Dermis microvascular lymphatic vessel endothelial cell (primary cell): ENCODE results near the gene PPP2R2B. TPM values are rescaled to one million over a fixed set of nuclear protein-coding genes. Genes with fewer than 3 reads are reported as not detected.

ENCODE experiments used
- DNase-seq, 2 donors: peaks; one replicate each; pipeline versions ENCODE4 v3.0.0 to v3.0.0-alpha.2; 2010; ENCODE audit warnings: low read depth in 2 of 2
- total RNA-seq: library from RNA; depleted of rRNA; stranded (reverse); fragments of >200 nt; gene quantifications from 2 replicates; pipeline ENCODE4 v1.2.1, GENCODE V29; 2014

The PPP2R2B gene
- total RNA-seq, 1 donor from 2014 or later = not detected

DNA sequence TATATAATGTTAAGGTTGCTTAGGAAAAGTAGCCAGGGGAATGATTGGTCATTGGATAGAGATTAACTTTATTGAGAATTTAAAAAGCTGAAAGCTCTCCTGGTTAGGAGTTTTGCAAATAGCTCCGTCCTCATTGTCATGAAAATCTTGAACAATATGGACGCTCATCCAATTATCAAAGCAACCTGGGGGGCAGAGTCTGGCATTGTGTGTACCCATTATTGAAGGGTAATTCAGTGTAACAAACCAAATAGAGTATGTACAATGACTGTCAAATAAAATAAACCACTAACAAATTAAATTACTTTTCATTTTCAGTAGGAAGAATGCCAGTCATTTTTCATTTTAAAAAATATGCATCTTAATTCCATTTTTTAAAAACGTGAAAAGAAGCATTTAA, 218.6 kb downstream of the PPP2R2B start:
- no peak for DNase-seq

DNA sequence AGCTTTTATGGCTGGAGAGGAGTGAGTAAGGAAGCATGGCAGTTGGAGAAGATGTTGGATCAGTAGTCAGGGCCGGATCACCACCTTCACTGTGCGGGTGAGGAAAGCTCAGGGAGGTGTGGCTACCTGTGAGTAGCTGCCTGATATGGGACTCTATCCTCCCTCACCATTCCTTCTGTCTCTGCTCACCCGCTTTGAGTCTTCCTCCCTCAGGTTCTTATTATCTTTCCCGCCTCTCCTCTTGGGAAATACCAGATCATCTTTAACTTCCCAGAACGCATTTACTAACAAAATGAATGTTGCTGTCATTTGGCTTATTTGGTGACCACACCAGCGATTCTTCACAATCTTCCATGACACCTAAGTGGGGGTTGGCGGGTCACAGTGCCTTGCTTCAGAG, 221.9 kb downstream of the PPP2R2B start:
- no peak for DNase-seq

DNA sequence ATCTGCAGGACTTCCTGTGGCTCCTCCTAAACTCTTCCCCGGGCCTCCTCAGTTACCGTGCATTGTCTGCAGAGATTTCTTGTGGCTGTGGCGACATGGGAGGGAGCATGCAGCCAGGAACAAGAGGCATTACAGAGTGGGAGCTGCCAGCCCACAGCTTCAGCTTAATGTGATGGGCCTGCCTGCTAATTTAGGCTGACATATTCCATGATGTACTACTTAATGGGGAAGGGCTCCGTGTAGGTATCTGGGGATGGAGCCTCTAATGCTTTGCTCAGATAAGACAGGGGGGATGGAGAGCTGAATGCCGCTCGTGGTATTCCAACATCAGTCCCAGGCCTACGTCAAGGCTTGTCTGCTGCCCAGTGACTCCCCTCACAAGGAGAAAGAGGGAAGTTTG, 225.0 kb downstream of the PPP2R2B start:
- DNase-seq = no peak

DNA sequence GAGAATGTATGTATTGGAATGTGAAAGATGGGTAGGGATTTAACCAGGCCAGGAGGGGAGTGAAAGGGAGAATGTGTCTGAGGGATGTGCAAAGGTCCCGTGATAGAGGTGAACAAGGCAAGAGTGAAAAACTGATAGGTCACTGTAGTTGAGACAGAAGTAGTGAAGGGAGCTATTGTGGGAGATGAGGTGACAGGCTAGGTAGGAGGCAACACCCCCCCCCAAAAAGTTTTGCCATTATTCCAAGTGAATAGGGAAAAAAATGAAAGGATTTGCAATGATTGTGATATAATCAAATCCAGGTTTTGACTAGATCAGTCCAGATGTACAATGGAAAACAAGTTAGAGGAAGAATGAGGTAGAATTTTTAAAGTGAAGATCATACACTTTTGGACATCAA, 226.0 kb downstream of the PPP2R2B start:
- no peak for DNase-seq

DNA sequence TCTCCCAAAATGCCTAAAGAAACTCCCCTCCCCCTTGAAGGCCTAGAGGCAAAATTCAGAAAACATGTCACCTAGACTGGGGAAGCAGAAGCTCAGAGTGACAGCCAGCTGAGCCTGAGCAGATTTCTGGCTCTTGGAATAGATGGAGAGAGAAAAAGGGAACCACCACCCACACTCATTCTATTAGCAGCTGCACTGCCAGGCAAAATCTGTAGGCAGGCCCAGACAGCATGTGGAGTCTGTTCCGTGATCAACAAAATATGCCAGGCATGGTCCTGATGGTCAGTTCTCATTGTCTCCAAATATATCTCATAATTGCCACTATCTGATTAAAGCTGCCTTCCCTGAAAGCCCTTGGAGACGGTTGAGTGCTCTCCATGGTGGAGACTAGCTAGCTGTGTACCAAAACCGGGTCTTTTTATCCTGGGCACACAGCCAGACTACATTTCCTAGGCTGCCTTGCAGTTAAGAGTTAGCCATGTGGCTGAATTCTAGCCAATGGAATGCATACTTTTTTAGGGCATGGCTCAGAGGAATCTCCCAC, 230.8 kb downstream of the PPP2R2B start:
- DNase-seq = no peak

DNA sequence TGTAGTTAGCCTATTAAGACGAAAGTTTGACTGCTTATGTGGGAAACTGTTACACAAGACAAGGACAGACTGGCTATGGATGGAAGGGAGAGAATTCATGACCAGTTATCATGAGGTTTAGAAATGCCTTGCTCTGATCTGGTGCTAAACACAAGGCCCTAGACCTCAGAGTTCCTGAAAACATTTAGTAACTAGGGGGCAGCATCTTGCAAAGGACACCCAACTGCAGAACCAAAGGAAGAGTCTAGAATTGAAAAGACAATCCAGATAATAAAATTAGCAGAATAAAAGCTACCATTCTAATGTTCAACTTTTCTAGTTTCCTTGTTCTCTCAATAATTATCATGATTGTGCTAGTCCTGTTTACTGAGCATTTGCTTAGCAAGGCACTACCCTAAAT, 232.1 kb downstream of the PPP2R2B start:
- DNase-seq = no peak

DNA sequence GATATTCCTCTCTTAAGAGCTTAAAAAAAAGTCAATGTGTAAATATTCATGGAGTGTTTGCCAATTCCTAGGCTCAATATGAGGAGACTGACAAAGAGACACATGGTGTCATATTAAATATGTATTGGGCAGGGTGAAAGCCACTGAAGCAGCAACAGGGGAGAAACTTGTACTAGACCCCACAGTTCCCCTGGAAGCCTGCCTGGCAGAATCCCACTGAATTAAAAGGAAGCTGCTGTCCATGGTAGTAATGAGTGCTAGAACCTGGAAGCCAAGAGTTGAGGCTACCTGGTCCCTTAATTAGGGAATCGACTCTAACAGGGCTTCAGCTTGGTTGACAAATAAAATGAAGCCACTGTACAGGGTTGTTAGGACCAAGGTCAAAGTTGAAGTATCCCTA, 233.2 kb downstream of the PPP2R2B start:
- DNase-seq = no peak

DNA sequence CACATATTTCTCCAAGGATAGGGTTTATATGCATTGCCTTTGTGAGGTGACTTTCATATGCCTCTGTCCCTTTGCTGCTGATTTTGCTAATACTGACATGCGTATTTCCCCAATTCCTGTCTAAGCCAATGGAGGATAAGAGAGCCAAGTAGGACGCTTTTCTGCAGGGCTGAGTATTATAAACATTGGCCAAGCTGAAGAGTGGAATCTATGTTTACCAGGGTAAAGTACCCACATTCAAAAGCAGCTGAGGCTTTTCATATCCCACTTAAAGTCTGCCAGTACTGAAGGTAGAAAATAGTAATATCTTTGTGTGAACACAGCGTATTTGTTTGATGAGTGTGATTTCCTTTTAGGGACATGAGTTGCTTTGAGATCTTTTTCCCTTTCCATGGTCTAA, 233.7 kb downstream of the PPP2R2B start:
- DNase-seq = no peak

DNA sequence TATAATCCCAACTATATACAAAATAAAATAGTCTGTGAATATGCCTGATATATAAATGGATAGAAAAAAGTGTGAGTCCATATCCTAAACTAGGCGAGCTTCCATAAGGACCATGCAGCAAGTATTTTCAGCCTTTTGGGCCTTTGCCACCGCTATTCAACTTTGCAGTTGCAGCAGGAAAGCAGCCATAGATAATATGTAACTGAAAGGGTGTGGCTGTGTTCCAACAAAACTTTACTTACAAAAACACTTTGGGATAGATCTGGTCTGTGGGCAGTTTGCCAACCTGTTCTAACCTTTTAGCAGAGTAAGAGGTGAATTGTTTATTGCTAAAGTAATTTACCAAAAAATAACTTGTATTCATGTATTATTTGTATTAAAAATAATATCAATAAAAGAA, 234.8 kb downstream of the PPP2R2B start:
- DNase-seq = no peak

DNA sequence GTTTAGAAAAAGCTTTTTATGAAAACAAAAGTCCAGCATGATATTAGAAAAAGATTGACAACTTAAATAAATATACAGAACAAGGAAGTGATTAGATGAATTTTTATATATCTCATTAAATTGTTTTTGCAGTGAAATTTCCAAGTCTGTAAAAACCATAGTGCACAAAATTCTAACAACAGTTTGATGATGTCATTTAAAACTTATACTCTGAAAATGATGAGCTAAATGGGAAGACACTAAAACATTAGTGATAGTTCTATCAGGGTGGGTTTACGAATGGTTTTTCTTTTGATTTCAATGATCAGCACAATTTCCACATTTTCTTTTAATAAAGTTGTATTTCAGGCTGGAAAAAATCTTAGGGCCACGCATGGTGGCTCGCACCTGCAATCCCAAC, 236.1 kb downstream of the PPP2R2B start:
- no peak for DNase-seq

DNA sequence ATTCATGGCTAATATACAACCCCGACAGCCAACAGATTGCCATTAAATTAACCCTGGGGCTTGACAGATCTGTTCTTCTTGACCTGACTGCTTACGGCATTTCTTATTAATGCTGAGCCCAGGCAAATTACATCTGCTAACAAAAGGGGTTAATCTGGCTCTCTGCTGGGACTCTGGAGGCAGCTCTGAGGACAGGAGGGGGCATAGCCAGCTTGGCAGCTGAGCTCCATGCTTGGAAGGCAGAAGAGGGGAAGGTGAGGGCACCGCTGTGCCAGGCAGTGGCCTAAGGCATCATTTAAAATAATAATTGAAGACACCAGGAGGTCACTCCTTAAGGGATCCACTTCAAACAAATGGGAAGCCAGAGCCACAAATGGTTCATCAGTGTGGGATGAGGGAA, 236.6 kb downstream of the PPP2R2B start:
- no peak for DNase-seq

DNA sequence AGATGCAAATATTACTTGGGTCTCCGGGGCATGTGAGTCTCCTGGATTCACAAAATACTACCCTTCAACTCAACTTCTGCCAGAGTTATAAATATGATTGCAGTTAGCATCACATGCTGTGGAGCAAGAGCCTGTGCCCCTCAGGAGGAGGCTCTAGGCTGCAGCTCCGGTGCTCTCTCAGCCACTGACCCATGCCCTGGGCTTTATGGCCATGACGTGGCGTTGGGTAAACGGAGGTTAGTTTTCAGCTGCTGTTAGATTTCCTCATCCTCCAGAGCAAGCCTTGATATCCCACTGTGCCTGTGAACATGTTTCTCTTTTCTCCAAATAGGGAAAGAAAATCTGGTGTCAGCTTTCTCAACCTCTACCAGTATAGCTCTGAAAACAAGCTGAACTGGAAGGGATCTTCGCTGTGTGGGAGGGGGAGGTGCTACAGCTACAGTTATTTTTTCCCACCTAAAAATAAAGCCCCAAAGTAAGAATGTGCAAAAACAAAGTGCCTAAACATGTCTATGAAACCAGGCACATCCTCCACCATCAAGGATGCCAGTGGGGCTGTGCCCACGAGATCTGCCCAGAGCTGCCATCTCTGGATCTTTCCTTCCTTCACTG, 238.2 kb downstream of the PPP2R2B start:
- no peak for DNase-seq

DNA sequence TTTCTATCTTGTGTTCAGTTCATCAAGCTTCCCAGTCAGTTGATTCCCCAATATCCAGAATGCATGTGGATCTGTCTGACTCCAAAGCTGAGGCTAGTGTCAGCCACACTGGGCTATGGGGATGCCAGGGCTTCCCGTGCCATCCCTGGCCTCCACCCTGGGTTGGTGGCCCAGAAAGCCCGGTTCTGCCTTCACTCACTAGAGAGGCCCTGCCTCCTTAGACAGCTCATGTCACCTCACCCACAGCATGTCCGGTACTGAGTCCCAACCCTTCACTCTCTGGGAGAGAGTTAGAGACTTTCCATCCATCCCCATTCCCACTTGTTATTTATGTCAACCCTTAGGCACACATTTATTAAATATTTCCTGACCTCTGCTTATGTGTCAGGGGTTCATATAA, 243.1 kb downstream of the PPP2R2B start:
- no peak for DNase-seq

DNA sequence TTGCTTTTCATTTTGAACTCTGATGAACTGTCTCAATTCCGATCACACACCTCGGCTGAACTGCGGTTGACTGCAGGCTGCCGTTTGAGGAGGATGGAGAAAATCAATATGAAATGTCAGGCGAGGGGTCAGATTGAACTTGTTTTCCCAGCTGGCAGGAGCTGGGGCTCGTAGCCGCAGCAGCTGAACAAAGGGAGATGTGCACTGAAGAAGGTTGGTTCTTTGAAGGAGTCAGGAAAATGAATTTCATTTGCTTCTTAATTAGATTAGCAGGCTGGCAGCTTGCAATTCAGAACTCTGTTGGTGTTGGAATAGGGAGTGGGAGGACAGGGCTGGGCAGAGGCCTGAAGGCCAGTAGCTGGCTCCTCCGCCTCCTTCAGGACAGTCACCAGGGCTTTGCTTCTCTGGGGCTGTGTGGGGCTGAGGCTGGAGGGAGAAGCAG, 245.2 kb downstream of the PPP2R2B start:
- no peak for DNase-seq

DNA sequence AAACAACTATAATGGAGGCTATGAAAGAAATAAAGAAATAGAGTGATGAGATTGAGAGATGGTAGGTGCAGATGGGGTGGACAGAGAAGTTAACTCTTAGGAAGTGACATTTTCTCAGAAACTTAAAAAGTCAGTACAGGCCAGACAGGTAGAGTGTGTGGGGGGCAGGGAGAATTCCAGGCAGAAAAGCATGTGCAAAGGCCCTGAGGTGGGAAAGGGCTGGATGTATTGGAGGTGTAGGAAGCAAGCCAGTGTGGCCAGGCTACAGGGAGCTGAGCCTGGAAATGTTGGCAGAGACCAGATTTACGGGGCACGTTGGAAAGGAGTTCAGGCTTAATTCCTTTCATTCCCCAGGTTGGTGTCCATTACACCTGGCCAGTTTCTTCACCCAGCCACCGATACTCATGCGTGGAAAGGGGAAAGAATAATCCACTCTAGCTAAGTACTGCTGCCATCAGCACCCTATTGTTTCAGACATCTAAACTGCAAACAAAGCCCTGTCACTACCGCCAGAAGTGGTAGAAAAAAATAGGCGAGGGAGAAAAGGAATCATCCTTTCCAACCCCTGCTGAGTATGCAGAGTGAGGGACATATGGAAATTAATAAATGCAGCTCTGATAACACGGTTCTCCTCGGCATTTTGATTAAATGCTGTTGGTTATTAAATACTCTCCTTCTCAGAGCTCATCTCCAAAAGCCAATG, 245.8 kb downstream of the PPP2R2B start:
- DNase-seq = no peak

DNA sequence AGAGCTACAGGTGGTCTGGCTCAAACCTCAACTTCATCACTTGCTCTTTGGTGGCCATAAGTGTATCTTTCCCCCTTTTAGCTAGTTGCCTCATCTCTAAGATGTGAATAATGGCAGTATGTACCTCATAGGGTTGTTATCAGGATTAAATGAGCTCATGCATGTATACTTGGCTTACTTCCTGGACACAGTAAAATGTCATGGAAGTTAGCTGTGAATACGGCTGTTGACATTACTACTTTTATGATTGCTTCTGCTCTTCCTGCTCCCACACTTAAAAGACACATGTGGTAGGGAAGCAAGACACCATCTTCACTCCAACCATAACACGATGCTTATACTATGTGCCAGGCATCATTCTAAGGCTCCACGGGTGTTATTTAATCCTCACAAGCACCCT, 248.1 kb downstream of the PPP2R2B start:
- DNase-seq = no peak

DNA sequence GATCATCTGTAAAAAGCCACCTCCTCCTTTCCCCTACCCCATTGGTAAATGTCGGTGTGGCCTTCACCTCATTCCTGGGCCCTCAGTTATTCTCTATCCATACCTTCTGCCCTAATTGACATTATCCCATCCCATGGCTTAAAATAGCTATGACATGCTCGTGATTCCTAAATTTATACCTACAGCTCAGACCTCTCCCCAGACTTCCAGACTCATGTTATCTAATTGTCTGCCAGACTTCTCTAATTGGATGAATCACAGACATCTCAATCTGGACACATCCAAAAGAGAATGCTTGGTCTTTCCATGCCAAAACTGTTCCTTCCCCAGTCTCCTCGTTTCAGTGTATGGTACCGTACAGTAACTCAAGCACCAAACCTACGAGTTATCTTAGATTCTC, 249.6 kb downstream of the PPP2R2B start:
- DNase-seq = no peak

DNA sequence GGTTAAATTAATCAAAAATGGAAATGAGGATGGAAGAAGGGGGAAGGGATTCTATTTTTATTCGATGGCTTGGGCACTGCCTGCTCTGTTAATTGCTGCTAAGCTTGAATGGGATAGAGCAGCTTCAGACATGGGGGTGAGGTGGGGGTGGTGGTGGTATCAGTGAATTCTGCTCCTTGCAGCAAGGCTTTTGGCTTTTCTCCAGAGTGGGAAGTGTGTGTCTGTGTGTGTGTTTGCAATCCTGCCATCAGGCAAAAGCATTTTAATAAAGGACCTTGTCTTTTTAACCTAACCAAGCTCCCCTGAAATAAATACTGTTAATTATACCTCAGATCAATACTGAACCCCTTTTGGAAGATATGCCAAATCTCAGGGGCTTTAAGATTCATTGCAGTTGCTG, 251.6 kb downstream of the PPP2R2B start:
- no peak for DNase-seq

DNA sequence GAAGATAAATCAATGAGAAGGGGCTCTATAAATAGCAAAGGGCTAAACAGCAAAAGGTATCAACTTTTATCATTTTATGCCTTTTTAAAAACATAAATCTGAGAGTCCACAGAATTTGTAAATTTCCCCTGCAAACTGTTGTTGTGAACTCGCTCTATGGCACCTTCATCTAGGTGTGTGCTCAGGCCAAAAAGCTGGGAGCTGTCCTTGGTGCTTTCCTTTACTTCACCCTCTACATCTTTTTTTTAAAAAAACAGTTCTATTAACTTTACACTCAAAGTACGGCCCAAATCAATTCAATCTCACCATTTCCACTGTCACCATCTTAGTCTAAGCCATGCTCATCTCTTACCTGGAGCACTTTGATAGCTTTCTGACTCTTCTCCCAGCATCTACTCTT, 254.4 kb downstream of the PPP2R2B start:
- DNase-seq = no peak

DNA sequence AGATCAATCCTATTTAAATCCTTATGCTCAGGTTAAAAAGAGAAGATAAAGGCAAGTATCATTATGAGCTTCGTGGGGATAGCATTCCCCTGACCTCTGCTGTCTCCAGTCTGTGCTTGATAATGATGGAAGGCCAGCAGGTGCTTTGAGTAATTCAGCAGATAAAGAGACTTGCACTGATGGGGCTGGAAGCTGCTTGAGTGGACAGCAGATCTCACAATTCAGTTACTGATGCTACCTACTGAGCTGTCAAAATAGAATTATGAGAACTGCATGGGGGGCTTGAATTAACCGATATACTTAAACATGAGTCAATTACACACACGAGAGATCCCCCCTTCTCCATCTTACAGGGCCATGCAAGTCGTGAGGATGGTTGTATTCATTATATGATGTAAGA, 254.9 kb downstream of the PPP2R2B start:
- DNase-seq = no peak

DNA sequence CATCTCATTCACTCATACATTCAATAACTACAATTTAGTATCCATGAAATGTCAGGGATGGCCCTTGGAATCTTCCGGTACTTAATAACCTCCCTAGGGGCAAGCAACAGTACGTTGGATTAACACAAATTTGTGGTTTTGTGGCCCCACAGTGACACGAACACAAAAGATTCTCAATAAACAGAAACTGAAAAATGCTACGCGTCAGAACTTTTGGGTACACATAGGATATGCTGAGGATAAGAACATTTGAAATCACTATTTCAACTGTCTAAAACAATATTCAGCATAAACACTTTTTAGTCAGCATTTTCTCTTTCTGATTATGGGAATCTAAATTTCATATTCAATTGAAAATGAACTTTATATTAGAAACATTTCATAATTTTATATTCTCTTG, 255.5 kb downstream of the PPP2R2B start:
- DNase-seq = no peak

DNA sequence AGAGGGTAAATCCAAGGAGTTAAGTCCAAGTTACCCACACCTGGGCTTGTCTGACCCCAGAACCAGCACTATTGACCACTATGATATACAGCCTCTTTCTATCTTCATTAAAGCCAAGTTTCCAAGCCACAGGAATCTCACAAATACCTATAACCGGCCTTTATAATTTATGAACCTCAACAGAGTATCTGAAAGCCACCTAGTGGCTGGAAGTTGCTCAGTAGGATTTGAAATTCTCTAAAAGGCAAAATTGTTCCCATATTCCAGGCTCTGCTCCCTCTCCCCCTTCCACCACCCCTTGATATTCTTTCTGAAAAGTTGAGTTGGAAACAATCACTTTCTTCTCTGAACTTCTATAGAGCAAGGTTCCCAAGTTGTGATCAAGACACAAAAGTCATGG, 256.2 kb downstream of the PPP2R2B start:
- DNase-seq = no peak

DNA sequence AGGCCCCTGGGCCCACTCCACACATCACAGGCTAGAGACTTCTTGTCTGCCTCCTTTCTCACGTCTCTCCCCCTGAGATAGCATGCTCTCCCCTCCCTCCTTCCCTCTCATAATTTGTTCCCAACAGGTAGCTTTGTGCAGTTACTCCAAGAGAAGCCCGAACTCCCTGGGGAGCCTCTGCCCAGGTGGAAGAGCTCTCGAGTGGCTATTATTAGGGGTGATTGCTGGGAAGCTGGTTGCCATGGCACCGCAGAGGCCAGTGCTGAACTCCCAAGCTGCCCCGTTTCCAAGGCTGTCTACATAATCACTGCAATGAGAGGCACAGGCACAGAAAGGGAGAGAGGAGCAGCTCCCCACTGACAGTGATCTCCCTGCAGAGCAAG, 257.9 kb downstream of the PPP2R2B start:
- no peak for DNase-seq
